Kidney (tissue), 14 donors: Measurements from ENCODE around the gene STK24. TPM values are rescaled to one million over a fixed set of nuclear protein-coding genes. Genes with fewer than 3 reads are reported as not detected.

Experiments
- DNase-seq, 5 donors: peaks; one replicate each; pipeline ENCODE4 v3.0.0-alpha.2; 2013 to 2020
- FAIRE-seq: peaks from 2 replicates; lab custom pipeline; 2012; peaks lifted over from hg19 to GRCh38; lab: Jason Lieb, UNC
- H3K27ac ChIP-seq, 2 donors: one replicate each; pipeline ENCODE4 v1.7.0; 2013; ENCODE audit warnings: low read depth in 2 of 2, low read length in 2 of 2, inconsistent platforms in 1 of 2
- H3K27me3 ChIP-seq: one replicate; pipeline ENCODE4 v1.7.1; 2013; ENCODE audit warnings: low read length, inconsistent platforms; ENCODE audit not compliant: control insufficient read depth, insufficient read depth
- H3K36me3 ChIP-seq, 3 donors: one replicate each; pipeline versions ENCODE4 v1.7.0 to v1.7.1; 2013; ENCODE audit warnings: low read length in 3 of 3, control low read depth in 1 of 3, inconsistent platforms in 1 of 3; ENCODE audit not compliant: insufficient read depth in 3 of 3, control insufficient read depth in 2 of 3
- H3K4me1 ChIP-seq, 3 donors: one replicate each; pipeline versions ENCODE4 v1.7.0 to v1.7.1; 2013; ENCODE audit warnings: low read length in 3 of 3, inconsistent platforms in 1 of 3, low read depth in 1 of 3; ENCODE audit not compliant: control insufficient read depth in 2 of 3, insufficient read depth in 2 of 3
- H3K4me3 ChIP-seq, 3 donors: one replicate each; pipeline versions ENCODE4 v1.7.0 to v1.8.1; 2013; ENCODE audit warnings: low read length in 3 of 3, control low read depth in 1 of 3, inconsistent platforms in 1 of 3
- H3K9ac ChIP-seq, 3 donors: one replicate each; pipeline versions ENCODE4 v1.7.0 to v1.7.1; 2013; ENCODE audit warnings: low read length in 3 of 3, control low read depth in 1 of 3, inconsistent platforms in 1 of 3
- H3K9me3 ChIP-seq, 3 donors: one replicate each; pipeline versions ENCODE4 v1.7.0 to v1.7.1; 2013; ENCODE audit warnings: low read length in 3 of 3, control low read depth in 1 of 3, inconsistent platforms in 1 of 3; ENCODE audit not compliant: control insufficient read depth in 2 of 3, insufficient read depth in 1 of 3
- intact Hi-C: fragments of 100-400 bp; cut with DNase I; formaldehyde crosslinking; loops from one replicate; pipeline ENCODE4 v1.11.1; 2022
- polyA plus RNA-seq: library from polyadenylated mRNA; stranded (reverse); fragments of 350-450 nt; fragmentation: Illumina TruSeq; extraction: RNeasy Lipid Tissue Mini Kit (QIAGEN cat#74804); gene quantifications from one replicate; pipeline ENCODE4 v1.2.3, GENCODE V29; 2014; ENCODE audit warnings: low read depth, low replicate concordance; ENCODE audit not compliant: insufficient read depth
- total RNA-seq: library from RNA; stranded (reverse); fragmentation: NEBNext Ultra II Directional; extraction: Animal tissue kit (Norgen Biotek cat#: 25700); gene quantifications from one replicate; pipeline ENCODE4 v1.2.1, GENCODE V29; 2021
- TF ChIP-seq, protein P1 (sequence below): IDR thresholded peaks from 3 replicates; pipeline ENCODE4 v1.5.1; 2012; ENCODE audit warnings: mild to moderate bottlenecking, moderate library complexity, borderline replicate concordance; ENCODE audit not compliant: insufficient read depth; ENCODE audit errors: extremely low read depth
- donor health status: control.
- donor health status: control.
- donor health status: control.
- donor health status: control.
- donor health status: control.
- donor health status: DM: yes; HTN: yes; CAD: no.
- donor health status: Normal renal cell carcinoma (clear cell type).

The STK24 gene
- total and polyA plus RNA-seq, 2 donors from 2014 or later, result 56.7 to 122 TPM

DNA sequence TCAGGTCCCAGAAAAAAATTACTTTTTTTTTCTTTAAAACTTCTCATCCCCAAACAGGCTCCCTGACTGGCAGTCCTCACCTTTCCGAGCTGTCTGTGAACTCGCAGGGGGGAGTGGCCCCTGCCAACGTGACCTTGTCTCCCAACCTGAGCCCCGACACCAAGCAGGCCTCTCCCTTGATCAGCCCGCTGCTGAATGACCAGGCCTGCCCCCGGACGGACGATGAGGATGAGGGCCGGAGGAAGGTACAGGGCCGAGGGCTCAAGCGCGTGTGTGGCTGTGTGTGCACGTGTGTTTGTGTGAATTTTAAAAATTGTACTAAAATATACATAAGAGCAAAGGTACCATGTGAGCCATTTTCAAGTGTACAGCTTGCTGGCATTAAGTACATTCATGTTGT, 167.6 kb downstream of the STK24 start:
- TF ChIP-seq, protein P1, sequence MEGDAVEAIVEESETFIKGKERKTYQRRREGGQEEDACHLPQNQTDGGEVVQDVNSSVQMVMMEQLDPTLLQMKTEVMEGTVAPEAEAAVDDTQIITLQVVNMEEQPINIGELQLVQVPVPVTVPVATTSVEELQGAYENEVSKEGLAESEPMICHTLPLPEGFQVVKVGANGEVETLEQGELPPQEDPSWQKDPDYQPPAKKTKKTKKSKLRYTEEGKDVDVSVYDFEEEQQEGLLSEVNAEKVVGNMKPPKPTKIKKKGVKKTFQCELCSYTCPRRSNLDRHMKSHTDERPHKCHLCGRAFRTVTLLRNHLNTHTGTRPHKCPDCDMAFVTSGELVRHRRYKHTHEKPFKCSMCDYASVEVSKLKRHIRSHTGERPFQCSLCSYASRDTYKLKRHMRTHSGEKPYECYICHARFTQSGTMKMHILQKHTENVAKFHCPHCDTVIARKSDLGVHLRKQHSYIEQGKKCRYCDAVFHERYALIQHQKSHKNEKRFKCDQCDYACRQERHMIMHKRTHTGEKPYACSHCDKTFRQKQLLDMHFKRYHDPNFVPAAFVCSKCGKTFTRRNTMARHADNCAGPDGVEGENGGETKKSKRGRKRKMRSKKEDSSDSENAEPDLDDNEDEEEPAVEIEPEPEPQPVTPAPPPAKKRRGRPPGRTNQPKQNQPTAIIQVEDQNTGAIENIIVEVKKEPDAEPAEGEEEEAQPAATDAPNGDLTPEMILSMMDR, result no peak
- no peaks in the 10 kb centered on the region for H3K27me3 ChIP-seq
- no peak overlapping the region for H3K9ac ChIP-seq
- H3K36me3 ChIP-seq, result peaks cover 6 to 27% (median 9%) of the 10 kb centered on the region in 3 donors
- no peak overlapping the region for H3K4me3 ChIP-seq
- no peak for FAIRE-seq
- intact Hi-C loops, result no loop called here
- peaks cover 0 to 2% (median 2%) of the 10 kb centered on the region in 3 donors for H3K4me1 ChIP-seq
- H3K9me3 ChIP-seq, result no peaks in the 10 kb centered on the region
- H3K27ac ChIP-seq, result no peak overlapping the region
- DNase-seq, result no peak

DNA sequence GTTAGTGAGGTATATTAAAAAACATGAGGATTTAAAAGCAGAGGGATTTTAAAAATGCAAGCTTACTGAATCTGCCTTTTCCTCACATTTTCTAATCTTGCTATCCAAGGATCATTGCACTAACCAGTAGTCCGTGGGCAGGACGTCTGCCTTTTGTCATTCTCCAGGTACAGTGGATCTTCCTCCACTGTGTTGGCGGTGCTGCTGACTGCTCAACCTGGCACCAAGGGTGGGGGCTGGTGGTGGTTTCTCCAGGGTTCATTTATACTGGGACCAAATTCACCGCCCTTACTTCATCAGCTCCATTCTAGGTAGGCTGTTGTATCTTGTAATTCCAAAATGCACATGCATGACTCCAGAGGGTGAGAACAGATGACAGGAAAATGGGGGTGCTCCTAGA, 169.3 kb downstream of the STK24 start:
- TF ChIP-seq, protein P1, result no peak

DNA sequence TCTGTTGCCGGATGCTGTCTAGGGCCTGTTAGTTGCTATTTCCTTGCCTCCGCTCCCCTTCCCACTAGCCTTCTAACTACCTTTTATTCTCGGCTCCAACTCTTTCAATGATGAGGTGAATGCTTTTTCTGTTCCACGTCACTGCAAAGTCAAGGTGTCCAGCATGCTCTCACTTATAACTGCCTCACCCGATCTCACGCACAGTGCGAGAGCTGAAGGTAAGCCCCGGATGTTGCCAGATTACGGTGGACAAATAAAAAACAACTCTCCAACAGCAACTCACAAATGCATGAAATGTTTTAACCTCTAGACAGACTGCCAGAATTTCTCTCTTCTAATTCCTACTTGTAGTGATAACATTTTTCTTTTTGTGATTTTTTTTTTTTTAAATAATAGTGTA, 169.9 kb downstream of the STK24 start:
- no peak overlapping the region for H3K9ac ChIP-seq
- FAIRE-seq (no peak), DNase-seq (no peak)
- H3K27me3 ChIP-seq, result no peaks in the 10 kb centered on the region
- TF ChIP-seq, protein P1, result no peak
- no peak overlapping the region for H3K4me3 ChIP-seq
- intact Hi-C loops, result no loop called here
- peaks cover 0 to 2% (median 0%) of the 10 kb centered on the region in 3 donors for H3K4me1 ChIP-seq
- no peak overlapping the region for H3K27ac ChIP-seq
- peaks cover 3 to 20% (median 12%) of the 10 kb centered on the region in 3 donors for H3K36me3 ChIP-seq
- no peaks in the 10 kb centered on the region for H3K9me3 ChIP-seq

More for the DNA sequence above, 169.3 kb downstream of the STK24 start:
- Histone ChIP-seq H3K27me3 (no peaks in the 10 kb centered on the region), H3K36me3 (peaks cover 3 to 25% (median 12%) of the 10 kb centered on the region in 3 donors), H3K9me3 (no peaks in the 10 kb centered on the region), H3K4me3 (no peak overlapping the region), H3K27ac (no peak overlapping the region), H3K4me1 (peaks cover 0 to 2% (median 0%) of the 10 kb centered on the region in 3 donors), H3K9ac (no peak overlapping the region)
- intact Hi-C loops, result no loop called here
- FAIRE-seq (no peak), DNase-seq (no peak)

DNA sequence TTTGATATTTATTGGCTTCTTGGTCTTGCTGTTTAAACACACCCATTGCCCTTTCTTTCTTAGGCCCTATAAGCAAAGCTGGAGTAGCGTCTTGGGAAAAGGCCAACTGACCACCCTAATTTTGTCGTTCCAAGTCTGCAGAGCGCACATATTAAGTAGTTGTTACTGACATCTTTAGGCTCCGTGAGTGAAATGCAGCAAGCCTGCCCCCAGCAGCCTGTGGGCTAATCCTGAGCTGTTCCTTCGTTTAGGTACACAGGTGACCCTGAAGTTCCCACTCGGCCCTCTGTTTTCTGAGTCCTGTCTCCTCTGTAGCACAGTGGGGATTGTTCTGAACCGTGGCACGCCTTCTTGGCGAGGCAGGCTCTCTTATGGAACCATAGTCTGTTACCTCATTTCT, 170.5 kb downstream of the STK24 start:
- Histone ChIP-seq H3K4me1 (peaks cover 0 to 2% (median 0%) of the 10 kb centered on the region in 3 donors), H3K27ac (no peak overlapping the region), H3K4me3 (no peak overlapping the region), H3K36me3 (peaks cover 3 to 20% (median 12%) of the 10 kb centered on the region in 3 donors), H3K9ac (no peak overlapping the region), H3K27me3 (no peaks in the 10 kb centered on the region), H3K9me3 (no peaks in the 10 kb centered on the region)
- DNase-seq (peak in 2 of 5 donors; percentile 43 to 48), FAIRE-seq (no peak)
- intact Hi-C loops, result no loop called here
- TF ChIP-seq, protein P1, result no peak
